IPS-20b (cell line): ENCODE measurements around the gene CEBPA.

Source experiments
- H3K27ac ChIP-seq: one replicate; pipeline ENCODE4 v1.5.1; 2013; ENCODE audit warnings: low read length
- H3K27me3 ChIP-seq: 2 replicates; pipeline ENCODE4 v1.6.1; 2013; ENCODE audit warnings: mild to moderate bottlenecking, low read length, inconsistent platforms; ENCODE audit not compliant: insufficient read depth
- H3K36me3 ChIP-seq: 2 replicates; pipeline ENCODE4 v1.6.1; 2013; ENCODE audit warnings: low read depth, mild to moderate bottlenecking, inconsistent platforms, low read length, moderate library complexity; ENCODE audit not compliant: insufficient read depth
- H3K4me1 ChIP-seq: 2 replicates; pipeline ENCODE4 v1.6.1; 2013; ENCODE audit warnings: mild to moderate bottlenecking, control low read depth, inconsistent platforms, low read length, moderate library complexity; ENCODE audit not compliant: insufficient read depth
- H3K4me3 ChIP-seq: 2 replicates; pipeline ENCODE4 v1.5.1; 2013; ENCODE audit warnings: mild to moderate bottlenecking, low read length, inconsistent platforms
- H3K9ac ChIP-seq: 2 replicates; pipeline ENCODE4 v1.6.1; 2013; ENCODE audit warnings: low read depth, mild to moderate bottlenecking, inconsistent platforms, low read length, moderate library complexity
- H3K9me3 ChIP-seq: 2 replicates; pipeline ENCODE4 v1.6.1; 2013; ENCODE audit warnings: mild to moderate bottlenecking, low read depth, low read length, inconsistent platforms; ENCODE audit not compliant: insufficient read depth

CEBPA gene

GRCh38 chr19:33290082-33290815, 12.1 kb downstream of the CEBPA start:
- no peak overlapping the region for H3K27ac ChIP-seq
- H3K4me1 ChIP-seq: no peaks in the 10 kb centered on the region
- H3K36me3 ChIP-seq: no peaks in the 10 kb centered on the region
- no peaks in the 10 kb centered on the region for H3K9me3 ChIP-seq
- H3K9ac ChIP-seq: no peak overlapping the region
- no peak overlapping the region for H3K4me3 ChIP-seq
- H3K27me3 ChIP-seq: no peaks in the 10 kb centered on the region

GRCh38 chr19:33289261-33289660, 13.1 kb downstream of the CEBPA start:
- H3K36me3 ChIP-seq: no peaks in the 10 kb centered on the region
- H3K9me3 ChIP-seq: no peaks in the 10 kb centered on the region
- no peak overlapping the region for H3K9ac ChIP-seq
- H3K4me3 ChIP-seq: no peak overlapping the region
- H3K4me1 ChIP-seq: no peaks in the 10 kb centered on the region
- H3K27ac ChIP-seq: no peak overlapping the region
- no peaks in the 10 kb centered on the region for H3K27me3 ChIP-seq

GRCh38 chr19:33288666-33289065, 13.7 kb downstream of the CEBPA start:
- H3K36me3 ChIP-seq: no peaks in the 10 kb centered on the region
- H3K27ac ChIP-seq: no peak overlapping the region
- H3K4me3 ChIP-seq: no peak overlapping the region
- H3K9ac ChIP-seq: no peak overlapping the region
- no peaks in the 10 kb centered on the region for H3K27me3 ChIP-seq
- no peaks in the 10 kb centered on the region for H3K4me1 ChIP-seq
- no peaks in the 10 kb centered on the region for H3K9me3 ChIP-seq

- Histone ChIP-seq H3K27me3 (no peaks in the 10 kb centered on the region), H3K9ac (no peak overlapping the region), H3K9me3 (no peaks in the 10 kb centered on the region), H3K4me1 (no peaks in the 10 kb centered on the region), H3K4me3 (no peak overlapping the region), H3K27ac (no peak overlapping the region), H3K36me3 (no peaks in the 10 kb centered on the region)
These were observed 14.4 kb downstream of the CEBPA start for GRCh38 chr19:33287927-33288326.

GRCh38 chr19:33287438-33287837, 14.9 kb downstream of the CEBPA start:
- no peaks in the 10 kb centered on the region for H3K27me3 ChIP-seq

GRCh38 chr19:33286899-33287298, 15.4 kb downstream of the CEBPA start:
- H3K4me3 ChIP-seq: no peak overlapping the region

More at GRCh38 chr19:33287438-33287837, 14.9 kb downstream of the CEBPA start:
- H3K9me3 ChIP-seq: no peaks in the 10 kb centered on the region
- no peak overlapping the region for H3K4me3 ChIP-seq
- no peak overlapping the region for H3K27ac ChIP-seq
- no peaks in the 10 kb centered on the region for H3K4me1 ChIP-seq
- no peaks in the 10 kb centered on the region for H3K36me3 ChIP-seq
- H3K9ac ChIP-seq: no peak overlapping the region

GRCh38 chr19:33285441-33285927, 16.9 kb downstream of the CEBPA start:
- H3K4me3 ChIP-seq: no peak overlapping the region
- no peaks in the 10 kb centered on the region for H3K9me3 ChIP-seq
- no peaks in the 10 kb centered on the region for H3K4me1 ChIP-seq
- H3K27me3 ChIP-seq: no peaks in the 10 kb centered on the region
- H3K9ac ChIP-seq: no peak overlapping the region
- H3K36me3 ChIP-seq: no peaks in the 10 kb centered on the region
- H3K27ac ChIP-seq: no peak overlapping the region

More at GRCh38 chr19:33286899-33287298, 15.4 kb downstream of the CEBPA start:
- H3K4me1 ChIP-seq: no peaks in the 10 kb centered on the region
- no peaks in the 10 kb centered on the region for H3K9me3 ChIP-seq
- H3K9ac ChIP-seq: no peak overlapping the region
- no peaks in the 10 kb centered on the region for H3K27me3 ChIP-seq
- H3K27ac ChIP-seq: no peak overlapping the region
- H3K36me3 ChIP-seq: no peaks in the 10 kb centered on the region

GRCh38 chr19:33284756-33285155, 17.6 kb downstream of the CEBPA start:
- Histone ChIP-seq H3K4me3 (no peak overlapping the region), H3K9me3 (no peaks in the 10 kb centered on the region), H3K36me3 (no peaks in the 10 kb centered on the region), H3K27ac (no peak overlapping the region), H3K9ac (no peak overlapping the region), H3K4me1 (no peaks in the 10 kb centered on the region), H3K27me3 (no peaks in the 10 kb centered on the region)

- no peaks in the 10 kb centered on the region for H3K9me3 ChIP-seq
- H3K27ac ChIP-seq: no peak overlapping the region
- no peaks in the 10 kb centered on the region for H3K36me3 ChIP-seq
- H3K4me3 ChIP-seq: no peak overlapping the region
- no peaks in the 10 kb centered on the region for H3K4me1 ChIP-seq
- no peak overlapping the region for H3K9ac ChIP-seq
- H3K27me3 ChIP-seq: no peaks in the 10 kb centered on the region
These were observed 18.1 kb downstream of the CEBPA start for GRCh38 chr19:33284146-33284643.

- Histone ChIP-seq H3K9ac (no peak overlapping the region), H3K36me3 (no peaks in the 10 kb centered on the region), H3K27me3 (no peaks in the 10 kb centered on the region), H3K4me3 (no peak overlapping the region), H3K27ac (no peak overlapping the region), H3K4me1 (no peaks in the 10 kb centered on the region), H3K9me3 (no peaks in the 10 kb centered on the region)
These were observed 18.7 kb downstream of the CEBPA start for GRCh38 chr19:33283589-33283988.

GRCh38 chr19:33282036-33282671, 20.2 kb downstream of the CEBPA start:
- Histone ChIP-seq H3K27me3 (no peaks in the 10 kb centered on the region), H3K27ac (no peak overlapping the region), H3K9ac (no peak overlapping the region), H3K36me3 (no peaks in the 10 kb centered on the region), H3K9me3 (no peaks in the 10 kb centered on the region), H3K4me1 (no peaks in the 10 kb centered on the region), H3K4me3 (no peak overlapping the region)
